GM12891 (cell line): ENCODE results near the gene FIBP.

Source experiments
- POLR2A ChIP-seq: IDR thresholded peaks from 2 replicates; pipeline ENCODE4 v1.6.1; 2011; ENCODE audit warnings: low read depth, low read length, control low read depth
- POU2F2 ChIP-seq: IDR thresholded peaks from 2 replicates; pipeline ENCODE4 v1.6.1; 2011; ENCODE audit warnings: low read depth, mild to moderate bottlenecking, control low read depth, low read length, moderate library complexity
- TAF1 ChIP-seq: IDR thresholded peaks from 2 replicates; pipeline ENCODE4 v1.6.1; 2011; ENCODE audit warnings: low read depth, low read length, control low read depth

DNA sequence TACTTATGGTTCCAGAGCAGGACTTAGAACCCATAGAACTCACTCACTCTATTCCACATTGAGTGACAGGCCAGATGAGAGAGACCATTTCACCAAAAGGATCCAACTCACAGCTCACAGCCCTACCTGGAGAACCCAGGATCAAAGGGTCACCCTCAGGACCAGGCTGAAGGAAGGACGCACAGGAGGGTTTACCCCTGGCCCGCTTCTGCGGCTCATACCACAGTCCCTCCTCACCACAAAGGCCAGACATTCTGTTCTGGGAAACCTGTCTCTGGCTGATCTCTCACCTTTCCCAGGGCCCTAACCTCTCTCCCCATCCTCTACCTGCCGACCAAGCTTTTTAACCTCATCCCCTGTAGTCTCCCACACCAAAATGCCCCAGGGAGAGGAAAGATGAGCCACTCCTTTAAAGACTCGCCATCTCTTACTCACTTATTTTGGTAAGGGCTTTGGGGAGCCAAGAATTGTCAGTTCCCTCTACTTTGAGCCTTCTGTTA is 7.3 kb upstream of the FIBP start:
- TF ChIP-seq POLR2A (no peak), POU2F2 (no peak), TAF1 (no peak)
